T-helper 1 cell treated with Interleukin-12 subunit alpha and Interleukin-12 subunit beta and Interleukin-4 antibody, amounts not matched to agents 30 ng/mL and 1 ng/mL, for 36 hours (primary cell): Measurements from ENCODE around the gene KTN1. TPM values are rescaled to one million over a fixed set of nuclear protein-coding genes. Genes with fewer than 3 reads are reported as not detected.

ENCODE experiments used
- intact Hi-C: fragments of 100-400 bp; cut with micrococcal nuclease; formaldehyde crosslinking; loops from one replicate; pipeline ENCODE4 v1.15.1; 2024
- total RNA-seq: library from RNA; stranded (reverse); gene quantifications from 2 replicates; pipeline ENCODE4 v1.2.3, GENCODE V29; 2022

KTN1 gene, protein sequence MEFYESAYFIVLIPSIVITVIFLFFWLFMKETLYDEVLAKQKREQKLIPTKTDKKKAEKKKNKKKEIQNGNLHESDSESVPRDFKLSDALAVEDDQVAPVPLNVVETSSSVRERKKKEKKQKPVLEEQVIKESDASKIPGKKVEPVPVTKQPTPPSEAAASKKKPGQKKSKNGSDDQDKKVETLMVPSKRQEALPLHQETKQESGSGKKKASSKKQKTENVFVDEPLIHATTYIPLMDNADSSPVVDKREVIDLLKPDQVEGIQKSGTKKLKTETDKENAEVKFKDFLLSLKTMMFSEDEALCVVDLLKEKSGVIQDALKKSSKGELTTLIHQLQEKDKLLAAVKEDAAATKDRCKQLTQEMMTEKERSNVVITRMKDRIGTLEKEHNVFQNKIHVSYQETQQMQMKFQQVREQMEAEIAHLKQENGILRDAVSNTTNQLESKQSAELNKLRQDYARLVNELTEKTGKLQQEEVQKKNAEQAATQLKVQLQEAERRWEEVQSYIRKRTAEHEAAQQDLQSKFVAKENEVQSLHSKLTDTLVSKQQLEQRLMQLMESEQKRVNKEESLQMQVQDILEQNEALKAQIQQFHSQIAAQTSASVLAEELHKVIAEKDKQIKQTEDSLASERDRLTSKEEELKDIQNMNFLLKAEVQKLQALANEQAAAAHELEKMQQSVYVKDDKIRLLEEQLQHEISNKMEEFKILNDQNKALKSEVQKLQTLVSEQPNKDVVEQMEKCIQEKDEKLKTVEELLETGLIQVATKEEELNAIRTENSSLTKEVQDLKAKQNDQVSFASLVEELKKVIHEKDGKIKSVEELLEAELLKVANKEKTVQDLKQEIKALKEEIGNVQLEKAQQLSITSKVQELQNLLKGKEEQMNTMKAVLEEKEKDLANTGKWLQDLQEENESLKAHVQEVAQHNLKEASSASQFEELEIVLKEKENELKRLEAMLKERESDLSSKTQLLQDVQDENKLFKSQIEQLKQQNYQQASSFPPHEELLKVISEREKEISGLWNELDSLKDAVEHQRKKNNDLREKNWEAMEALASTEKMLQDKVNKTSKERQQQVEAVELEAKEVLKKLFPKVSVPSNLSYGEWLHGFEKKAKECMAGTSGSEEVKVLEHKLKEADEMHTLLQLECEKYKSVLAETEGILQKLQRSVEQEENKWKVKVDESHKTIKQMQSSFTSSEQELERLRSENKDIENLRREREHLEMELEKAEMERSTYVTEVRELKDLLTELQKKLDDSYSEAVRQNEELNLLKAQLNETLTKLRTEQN (N-terminal part only)
- 105 and 106 TPM in 2 replicates for total RNA-seq

DNA sequence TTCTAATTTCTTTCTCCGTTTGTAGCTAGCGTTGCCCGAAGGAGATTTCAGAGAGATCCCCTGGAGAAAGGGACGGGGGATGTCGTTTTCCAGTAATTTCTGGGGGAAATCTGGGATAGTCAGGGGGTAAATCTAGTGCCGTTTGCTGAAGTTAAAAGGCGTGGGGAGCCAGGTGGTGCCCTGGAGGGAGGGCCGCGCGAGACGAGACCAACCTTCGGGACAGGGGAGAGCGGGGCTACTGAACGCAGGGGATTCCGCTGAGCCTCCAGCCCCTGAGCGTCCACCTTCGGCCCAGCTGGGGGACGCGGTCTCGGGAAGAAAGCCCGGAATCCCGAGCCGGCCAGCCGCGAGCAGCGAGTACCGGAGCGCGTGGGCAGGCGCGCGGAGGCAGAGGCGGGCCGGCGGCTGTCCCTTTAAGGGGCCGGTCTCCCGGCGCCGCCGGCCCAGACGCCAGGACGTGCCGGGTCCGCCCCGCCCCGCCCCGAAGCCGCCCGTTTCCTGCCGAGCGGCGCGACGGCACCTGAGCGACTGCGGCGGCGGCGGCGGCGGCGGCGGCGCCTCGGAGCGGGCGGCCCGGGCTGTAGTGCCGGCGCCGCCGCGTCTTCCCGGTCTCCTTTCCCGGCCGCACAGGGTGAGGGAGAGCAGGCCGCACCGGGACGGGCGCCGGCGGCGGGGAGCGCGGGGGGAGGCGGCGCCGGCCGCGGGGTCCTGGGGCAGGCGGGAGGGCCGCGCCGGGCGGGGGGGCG lies at the start of gene KTN1:
TSS of gene KTN1 (plus strand) at position 484 of the 746 bp plus-strand sequence. CDS start 31,842 bp downstream, outside the sequence.
- intact Hi-C loops = loop anchor here (1.0 to 10.0 kb wide), 15 partner anchors 133 to 1811 kb away; partner anchors contain the start of genes AP5M1, EXOC5, FBXO34 and GCH1

DNA sequence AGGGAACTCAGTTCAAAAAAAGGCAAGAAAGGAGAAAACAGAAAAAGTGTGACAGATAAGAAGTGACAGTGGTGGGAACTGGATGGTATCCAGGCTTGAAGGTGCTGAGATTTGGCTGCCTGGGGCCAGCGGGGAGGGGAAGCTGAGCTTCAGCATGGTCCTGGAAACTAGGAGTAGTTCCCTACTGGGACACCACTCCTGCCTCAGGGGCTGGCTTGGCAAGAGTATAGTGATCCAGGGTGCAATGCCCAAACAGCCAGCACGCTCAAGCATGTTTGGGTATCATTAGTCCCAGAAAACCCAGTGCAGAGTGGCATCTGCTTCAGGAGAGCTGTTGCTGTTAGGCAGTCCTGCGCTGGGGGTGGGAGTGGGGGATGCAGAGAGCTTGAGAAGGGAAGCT lies 49.5 kb upstream of the KTN1 start:
- intact Hi-C loops = no loop called here

DNA sequence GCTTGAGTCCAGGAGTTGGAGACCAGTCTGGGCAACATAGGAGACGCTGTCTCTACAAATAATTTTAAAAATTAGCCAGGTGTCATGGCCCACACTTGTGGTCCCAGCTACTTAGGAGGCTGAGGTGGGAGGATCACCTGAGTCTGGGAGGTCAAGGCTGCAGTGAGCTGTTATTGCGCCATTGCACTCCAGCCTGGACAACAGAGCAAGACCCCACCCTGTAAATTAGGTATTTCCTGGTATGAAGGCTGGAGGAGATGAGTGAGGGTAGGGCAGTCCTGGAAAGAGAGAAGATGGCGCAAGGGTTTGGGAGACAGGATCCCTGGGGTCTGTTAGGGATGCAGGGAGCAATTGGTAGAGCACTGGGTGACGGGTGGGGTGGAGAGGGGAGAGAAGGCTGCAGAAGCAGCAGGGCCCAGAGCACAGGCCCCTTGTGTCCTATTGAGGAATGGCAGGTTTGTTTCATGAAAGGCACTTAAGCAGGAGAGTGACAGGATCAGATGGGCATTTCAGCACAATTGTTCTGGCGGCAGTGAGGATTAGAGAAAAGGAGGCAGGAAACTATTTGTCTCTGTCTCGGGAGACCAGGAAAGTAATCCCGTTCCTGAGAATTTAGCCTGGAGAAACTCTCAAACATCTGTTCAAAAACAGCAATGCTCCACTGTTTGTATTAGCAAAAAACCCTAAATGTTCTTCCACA lies 47.2 kb upstream of the KTN1 start:
- intact Hi-C loops = no loop called here

DNA sequence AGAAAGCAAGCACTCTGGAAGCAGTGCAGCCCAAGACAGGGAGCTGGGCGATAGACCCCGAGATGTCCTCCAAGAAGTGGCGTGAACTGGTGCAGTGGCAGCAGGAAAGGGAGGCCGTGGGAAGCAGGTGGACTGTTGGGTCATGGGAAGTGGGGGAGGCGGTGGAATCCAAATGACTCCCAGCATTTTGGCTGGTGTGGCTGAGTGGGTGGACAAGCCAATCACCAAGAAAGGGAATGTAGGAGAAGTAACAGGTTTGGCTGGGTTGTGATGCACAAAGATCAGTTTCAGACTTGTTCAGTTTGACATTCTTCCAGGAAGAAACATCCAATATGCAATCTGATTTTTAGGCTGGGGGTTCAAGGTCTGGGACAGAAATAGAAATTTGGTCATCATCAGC lies 46.0 kb upstream of the KTN1 start:
- intact Hi-C loops = no loop called here

DNA sequence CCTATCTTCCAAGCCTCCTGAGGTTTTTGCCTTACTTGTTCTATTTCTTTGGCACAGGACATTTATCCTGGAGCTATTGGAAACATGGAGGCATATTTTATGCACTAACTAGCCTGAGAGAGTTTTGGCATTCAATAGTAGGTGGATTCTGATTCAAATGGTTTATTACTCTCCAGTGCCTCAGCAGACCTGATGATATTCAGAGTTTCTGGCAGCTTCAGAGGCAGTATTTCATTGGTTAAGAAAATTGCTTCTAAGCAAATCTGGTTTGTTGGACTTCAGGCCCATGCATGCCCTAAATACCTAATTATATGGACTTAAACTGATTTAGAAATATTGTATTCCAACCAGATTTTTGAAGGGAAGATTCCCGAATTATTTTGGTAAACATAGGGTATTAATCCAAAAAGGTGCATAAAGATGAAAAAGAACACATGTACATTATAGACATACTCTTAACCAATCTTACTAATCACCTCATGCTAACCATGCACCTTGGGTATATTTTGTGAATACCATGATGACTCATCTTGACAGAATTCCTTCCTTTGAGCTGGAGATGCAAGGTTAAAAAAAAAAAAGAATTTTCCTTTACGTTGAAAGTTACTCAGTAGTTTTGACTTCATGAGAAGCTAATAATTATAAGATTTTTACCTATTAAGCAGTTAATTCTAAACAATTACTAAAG lies 44.3 kb upstream of the KTN1 start:
- intact Hi-C loops = no loop called here

DNA sequence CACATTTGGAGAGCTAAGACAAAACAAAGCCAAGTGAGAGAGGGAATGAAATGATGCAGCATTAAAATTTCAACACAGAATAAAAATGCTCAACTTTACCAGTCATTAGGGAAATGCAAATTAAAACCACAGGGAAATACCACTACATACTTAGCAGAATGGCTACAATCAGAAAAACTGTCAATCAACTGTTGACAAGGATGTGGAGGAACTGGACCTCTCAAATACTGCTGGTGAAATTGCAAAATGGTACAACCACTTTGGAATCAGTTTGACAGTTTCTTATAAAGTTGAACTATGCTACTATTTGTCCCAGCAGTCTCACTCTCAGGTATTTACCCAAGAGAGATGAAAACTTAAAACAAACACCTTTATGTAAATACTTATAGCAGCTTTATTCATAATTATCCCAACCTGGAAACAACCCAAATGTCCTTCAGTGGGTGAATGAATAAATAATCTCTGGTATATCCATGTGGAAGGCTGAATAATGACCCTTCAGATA lies 43.8 kb upstream of the KTN1 start:
- intact Hi-C loops = no loop called here

DNA sequence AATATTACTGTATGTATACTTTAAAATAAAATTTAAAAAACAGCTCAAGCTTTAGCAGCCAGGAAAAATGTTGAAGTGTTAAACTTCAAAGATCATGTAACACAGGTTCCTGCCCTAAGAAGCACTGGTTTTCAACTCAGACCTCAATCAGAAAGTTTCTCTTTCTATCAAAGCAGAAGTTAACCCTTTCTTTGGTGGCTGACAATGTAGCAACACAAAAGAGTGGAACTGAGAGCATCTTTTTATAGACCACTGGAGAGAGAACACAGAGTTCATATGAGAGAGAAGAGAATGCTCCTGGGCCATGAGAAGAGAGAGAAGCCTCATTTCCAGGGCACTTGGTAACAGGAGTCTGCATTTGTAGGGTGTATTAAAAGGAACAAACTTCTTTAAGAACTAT lies 42.2 kb upstream of the KTN1 start:
- intact Hi-C loops = no loop called here

DNA sequence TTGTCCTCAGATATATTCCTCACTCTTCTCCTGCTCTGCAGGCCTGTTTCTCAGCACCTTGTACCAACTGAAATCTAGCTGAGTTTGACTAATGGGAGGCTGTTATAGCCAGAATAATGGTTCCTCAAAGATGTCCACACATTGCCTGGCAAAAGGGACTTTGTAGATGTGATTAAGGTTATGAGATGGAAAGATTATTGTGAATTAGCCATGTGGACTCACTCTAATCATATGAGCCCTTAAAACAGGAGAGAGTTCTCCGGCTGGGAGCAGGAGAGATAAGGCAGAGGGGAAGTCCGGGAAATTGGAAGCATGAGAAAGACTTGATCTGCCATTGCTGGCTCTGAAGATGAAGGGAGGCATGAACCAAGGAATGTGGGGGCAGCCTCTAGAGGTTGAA lies 40.0 kb upstream of the KTN1 start:
- intact Hi-C loops = no loop called here

DNA sequence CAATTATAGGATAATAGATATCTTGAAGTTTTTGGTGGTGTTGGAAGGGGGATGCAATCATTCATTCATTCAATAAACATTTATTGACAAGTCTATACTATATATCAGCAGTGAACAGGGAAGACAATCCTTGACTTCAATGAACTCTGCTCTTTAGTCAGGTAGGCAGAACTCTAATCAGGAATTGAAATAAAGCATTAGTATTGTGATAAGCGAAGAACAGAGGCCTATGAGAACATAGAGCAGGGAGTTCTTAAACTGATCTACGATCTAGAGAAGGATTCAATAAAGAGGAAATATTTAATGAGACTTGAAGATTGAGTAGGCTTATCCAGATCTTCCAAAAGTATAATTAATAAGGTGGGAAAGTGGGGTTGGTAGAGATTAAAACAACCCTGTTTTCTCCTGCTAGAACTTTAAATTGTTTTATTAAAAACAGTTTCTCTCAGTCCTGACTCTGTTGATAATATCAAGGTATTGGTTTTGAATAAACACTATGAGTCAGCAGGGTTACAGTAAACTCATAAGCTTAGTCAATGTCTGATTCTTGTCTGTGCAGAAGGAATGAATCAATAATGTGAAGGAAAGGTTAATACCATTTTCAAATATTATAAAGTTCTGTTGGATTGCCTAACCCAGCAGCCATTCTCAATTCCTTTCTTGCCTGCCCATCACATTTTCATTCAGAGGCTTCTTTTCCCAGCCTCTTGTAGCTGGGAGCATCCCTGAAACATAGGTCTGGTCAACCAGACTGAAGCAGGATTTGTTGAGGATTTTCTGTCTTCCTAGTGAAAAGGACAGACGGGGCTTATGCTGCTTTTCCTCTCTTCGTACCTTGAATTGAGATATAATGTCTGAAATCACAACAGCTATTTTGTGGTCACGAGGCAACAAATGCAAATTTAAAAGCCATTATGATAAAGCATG lies 38.9 kb upstream of the KTN1 start:
- intact Hi-C loops = no loop called here

DNA sequence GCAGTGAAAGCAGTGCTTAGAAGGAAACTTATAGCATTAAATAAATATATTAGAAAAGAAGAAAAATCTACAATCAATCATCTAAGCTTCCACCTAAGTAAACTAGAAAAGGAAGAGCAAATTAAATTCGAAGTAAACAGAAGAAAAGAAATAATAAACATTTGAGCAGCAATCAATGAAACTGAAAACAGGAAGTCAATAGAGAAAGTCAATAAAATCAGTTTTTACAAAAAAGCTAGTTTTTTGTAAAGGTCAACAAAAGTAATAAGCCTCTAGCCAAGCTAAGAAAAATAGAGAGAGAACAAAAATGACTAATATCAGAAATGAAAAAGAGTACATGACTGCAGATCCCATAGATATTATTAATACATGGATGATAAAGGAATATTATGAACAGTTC lies 34.2 kb upstream of the KTN1 start:
- intact Hi-C loops = no loop called here

DNA sequence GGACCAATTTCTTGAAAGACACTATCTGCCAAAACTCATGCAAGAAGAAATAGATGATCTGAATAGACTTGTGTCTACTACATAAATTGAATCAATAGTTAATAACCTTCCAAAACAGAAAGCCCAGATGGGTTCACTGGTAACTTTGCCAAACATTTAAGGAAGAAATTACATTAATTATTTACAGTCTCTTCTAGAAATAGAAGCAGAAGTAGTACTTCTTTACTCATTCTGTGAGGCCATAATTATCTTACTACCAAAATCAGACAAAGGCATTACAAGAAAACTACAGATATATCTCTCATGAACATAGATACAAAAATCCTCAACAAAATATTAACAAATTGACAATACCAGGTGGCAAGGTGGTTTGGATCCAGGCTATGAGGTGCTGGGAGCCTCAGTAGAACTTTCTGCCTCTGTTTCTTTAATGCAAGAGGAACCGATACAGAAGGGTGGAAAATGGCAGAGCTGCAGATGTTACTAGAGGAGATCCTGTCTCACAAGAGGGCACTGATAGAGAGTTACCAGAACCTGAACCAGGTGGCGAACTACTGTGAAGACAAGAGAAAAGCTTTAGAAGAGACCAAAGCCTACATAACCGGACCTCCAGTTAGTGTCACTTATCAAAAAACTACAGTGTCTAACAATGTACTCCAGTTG lies 33.7 kb upstream of the KTN1 start:
- intact Hi-C loops = no loop called here

DNA sequence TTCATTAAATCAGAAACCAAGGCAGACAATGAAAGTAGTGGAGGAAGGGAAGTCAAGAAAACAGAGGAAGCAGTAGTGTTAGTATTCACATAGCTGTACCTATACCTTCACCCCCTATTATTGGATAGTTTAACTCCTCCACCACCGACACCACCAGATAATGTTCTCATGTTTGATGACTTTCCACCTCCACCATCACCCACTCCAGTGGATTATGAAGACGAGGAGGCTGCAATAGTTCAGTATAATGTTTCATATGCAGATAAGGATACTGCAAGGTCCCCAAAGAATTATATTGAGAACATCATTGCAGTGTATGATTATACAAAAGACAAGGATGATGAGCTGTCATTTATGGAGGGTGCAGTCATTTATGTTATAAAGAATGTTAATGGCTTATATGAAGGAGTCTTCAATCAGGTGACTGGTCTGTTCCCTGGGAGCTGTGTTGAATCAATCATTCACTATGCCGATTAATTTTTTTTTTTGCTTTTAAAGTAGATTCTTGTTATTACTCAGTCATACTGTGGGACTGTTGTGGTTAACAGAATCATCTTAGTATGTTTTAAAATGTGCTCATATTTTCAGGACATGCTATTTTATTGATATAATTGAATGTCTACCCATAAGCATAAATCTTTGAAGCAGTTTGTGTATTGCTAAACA lies 32.2 kb upstream of the KTN1 start:
- intact Hi-C loops = no loop called here

DNA sequence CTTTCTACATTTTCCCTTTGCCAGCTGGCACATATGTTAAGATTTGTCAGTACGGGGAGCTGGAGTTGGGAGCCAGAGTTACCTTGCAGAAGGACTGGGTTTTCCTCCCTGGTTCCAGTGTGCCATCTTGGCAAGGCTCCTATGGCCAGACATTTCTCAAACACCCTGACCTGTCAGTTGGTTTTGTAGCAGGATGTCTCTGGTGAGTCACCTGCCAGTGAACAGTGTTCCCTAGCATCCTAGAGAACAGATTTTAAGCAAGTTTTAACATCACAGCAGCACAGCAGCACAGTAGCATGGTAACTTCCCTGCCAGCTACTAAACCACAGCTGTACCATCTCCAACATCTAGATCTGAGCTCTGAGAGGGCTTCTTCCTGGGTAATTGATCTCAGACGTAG lies 26.2 kb upstream of the KTN1 start:
- intact Hi-C loops = no loop called here

DNA sequence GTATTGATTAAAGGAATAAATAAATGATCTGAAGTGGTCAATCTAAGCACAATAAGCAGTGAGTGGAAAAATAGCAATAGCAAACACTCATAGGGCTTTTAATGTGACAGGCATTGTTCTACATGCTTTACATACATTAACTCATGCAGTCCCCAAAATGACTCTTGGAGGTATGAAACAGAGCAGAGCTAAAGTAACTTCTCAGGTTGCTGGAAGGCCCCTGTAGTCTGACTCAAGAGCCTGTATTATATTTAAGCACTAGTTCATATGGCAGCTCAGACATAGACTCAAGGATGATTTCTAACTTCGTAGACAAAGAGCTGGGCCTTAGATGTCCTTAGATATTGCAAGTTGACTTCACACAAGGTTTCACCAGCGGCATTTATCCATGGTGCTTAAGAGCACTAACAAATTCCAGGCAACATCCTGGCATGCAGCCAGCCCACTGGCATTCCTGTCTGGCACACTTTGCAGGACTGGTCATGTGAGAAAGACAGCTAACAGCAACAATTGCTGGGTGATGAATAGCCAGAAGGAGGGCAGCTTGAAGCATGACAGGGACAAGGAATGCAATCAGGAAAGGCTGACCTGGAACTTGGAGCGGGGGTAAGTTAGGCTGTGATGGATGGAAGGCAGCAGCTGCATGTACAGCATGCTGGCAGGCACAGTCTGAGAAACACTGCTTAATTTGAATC lies 22.9 kb upstream of the KTN1 start:
- intact Hi-C loops = no loop called here

DNA sequence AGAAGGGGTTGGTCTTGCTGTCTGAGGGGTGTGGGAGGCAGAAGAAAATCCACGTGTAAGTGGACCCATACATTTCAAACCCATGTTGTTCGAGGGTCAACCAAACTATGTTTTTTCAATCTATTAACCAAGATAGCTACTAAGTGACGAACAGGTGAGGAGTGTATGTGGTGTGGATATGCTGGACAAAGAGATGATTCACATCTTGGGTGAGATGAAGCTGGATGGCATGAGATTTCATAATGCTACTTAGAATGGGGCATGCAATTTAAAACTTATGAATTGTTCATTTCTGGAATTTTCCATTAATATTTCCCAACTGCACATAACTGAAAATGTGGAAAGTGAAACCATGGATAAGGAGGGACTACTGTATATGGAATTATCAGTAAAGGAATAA lies 17.9 kb upstream of the KTN1 start:
- intact Hi-C loops = no loop called here

DNA sequence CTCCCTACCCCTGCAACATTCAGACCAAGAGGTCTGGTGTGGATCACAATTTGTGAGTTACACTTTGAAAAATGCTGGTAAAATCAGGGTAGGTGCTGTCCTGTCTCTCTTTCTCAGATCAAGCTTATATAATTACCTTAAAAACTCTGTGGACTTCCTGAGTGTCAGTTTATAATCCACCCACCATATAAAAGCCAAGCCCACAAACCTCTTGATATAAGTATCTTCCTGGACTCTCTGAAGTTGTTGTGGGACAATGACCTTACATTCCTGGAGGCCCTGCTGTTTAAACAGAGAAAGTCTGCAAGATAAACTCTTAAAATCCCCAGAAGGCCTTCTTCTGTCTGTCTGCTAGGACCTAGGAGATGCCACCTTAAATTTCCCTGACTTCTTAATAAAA lies 11.4 kb upstream of the KTN1 start:
- intact Hi-C loops = no loop called here
